GM18907 (cell line): ENCODE data around the gene CCDC70.

ENCODE experiments used
- ATAC-seq: cut with Tn5 transposase; IDR thresholded peaks from one replicate; pipeline ENCODE4 v1.9.1; 2021; ENCODE audit warnings: mild to moderate bottlenecking, moderate library complexity; ENCODE audit not compliant: unreplicated experiment

CCDC70 gene

DNA sequence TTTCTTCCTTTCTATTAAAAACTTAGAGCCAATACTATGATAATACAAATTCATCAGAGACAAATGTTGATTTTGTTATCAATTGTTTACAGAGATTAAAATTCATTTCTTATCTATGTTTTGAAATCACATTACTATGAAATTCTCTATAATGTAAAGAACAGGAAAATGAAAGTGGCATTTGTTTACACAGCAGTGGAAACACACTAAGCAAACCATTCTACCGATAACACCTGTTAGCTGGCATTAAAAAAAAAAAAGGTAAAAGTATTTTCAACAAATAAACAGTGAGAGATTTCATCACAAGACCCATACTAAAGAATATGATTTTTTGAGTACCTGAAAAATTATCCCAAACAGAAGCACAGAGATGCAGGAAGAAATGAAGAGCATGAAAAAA is 4.8 kb upstream of the CCDC70 start:
- no peak for ATAC-seq

DNA sequence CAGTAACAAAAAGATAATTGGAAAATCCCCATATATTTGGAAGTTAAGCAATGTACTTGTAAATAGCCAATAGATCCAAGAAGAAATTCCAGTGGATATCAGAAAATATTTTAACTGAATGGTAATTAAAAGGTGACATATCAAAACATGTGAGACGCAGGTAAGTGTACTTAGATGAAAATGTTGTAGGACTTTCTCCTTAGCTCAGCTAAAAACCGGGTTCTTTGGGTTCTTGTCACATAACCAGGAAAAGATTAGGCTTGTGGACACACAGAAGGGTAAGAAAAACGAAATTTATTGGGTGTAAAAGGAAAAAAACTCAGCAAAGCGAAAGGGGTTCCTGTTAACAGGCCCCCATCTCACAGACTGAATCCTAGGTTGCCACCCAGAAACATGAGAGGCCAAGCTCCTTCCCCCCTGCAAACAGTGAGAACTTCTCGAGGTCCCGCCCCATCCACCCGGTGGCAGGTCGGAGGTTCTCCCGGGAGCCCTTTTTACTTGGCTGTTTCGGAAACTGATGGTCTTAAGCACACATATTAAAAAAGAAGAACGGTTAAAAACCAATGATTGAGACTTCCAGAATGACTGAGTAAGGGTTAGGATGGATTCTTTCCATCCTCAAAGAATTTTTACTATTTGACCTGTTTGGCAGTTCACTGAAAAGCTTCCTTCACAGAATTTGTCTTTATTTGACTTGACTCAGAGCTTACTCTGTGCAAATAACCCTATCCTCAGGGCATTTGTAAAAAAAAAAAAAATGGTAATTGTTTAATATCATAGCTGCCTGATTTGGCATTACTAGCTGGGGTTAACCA is 3.1 kb upstream of the CCDC70 start:
- ATAC-seq, result no peak

DNA sequence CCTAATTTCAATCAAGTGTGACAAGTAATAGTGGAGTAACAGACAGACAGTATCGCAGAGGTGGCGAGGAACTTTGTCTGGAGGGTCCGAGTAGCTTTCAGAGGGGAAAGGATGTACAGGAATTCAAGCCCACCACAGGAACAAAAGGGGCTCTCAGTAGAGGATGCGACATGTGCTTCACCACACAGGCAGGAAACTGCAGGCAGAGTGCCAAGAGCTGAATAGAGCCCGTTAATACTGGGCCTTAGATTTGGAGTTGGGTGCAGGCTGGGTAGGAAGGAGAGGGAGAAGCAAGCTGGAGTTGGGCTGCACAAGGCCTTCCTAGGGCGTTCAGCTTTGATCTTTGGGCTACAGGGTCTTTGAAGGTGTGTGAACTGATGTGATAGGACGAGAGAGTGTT is 1.2 kb downstream of the CCDC70 start:
- ATAC-seq, result no peak

DNA sequence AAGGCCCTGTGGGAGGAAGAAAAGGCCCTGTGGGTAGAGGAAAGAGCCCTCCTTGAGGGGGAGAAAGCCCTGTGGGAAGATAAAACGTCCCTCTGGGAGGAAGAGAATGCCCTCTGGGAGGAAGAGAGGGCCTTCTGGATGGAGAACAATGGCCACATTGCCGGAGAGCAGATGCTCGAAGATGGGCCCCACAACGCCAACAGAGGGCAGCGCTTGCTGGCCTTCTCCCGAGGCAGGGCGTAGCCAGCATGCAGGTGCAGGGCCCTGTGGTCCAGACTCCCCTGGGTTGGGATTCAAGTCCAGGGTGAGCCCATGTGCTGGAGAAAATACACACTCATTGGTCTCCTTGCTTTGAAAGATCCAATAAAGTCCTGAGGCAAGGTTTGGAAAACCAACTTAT is 4.1 kb downstream of the CCDC70 start:
- no peak for ATAC-seq

DNA sequence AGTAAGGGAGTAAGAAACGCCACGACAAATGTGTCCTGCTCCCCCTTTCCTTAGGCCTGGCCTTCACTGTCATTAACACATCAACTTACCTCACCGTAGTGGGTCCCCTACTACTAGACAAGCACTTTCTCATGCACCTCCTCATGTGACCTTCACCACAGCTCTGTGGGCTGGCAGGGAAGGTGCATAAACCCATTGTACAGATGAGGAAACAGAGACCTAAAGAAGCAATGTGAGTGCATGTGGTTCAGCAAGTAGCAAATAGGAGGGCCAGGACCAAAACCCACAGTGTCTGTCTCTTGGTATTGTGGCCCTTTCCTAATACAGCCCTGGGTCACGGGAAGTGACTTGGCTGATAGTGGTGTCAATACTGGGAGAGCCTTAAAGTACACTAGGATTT is 5.3 kb downstream of the CCDC70 start:
- no peak for ATAC-seq

DNA sequence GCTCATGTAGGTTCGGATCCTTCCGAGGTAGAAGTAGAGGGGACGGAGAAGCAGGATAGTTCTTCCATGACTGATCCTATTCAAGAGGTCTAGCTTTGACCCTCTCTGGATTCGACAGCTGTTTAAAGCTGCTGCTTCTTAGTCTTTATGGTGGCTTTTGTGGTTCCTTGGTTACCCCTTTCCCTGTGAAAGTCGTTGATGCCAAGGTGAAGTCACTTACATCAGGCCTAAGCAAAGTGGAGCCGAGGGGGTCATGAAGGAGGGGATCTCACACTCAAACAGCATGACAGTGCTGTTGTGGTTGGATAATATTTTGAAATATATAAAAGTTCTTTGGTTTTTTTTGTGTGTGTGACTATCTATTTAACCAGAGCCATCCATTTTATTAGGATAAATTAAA is 8.1 kb downstream of the CCDC70 start:
- no peak for ATAC-seq

DNA sequence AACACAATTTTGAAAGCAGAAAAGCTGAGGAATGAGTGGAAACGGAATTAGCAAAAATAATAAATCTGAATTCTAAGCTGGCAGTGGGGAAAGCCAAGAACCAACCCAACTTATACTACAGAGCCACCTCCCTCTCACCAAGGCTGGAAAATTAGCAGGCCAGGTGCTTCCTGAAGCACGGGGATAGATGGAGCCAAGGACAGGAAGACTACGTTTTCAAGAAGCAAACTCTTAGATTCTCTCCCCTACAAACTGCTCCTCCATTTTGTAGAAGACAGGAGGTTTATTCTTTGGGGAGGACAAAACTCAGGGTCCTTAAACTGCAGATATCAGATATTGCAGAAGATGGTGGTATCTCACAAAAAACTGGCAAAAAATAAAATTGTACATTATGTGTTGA is 8.8 kb downstream of the CCDC70 start:
- no peak for ATAC-seq

DNA sequence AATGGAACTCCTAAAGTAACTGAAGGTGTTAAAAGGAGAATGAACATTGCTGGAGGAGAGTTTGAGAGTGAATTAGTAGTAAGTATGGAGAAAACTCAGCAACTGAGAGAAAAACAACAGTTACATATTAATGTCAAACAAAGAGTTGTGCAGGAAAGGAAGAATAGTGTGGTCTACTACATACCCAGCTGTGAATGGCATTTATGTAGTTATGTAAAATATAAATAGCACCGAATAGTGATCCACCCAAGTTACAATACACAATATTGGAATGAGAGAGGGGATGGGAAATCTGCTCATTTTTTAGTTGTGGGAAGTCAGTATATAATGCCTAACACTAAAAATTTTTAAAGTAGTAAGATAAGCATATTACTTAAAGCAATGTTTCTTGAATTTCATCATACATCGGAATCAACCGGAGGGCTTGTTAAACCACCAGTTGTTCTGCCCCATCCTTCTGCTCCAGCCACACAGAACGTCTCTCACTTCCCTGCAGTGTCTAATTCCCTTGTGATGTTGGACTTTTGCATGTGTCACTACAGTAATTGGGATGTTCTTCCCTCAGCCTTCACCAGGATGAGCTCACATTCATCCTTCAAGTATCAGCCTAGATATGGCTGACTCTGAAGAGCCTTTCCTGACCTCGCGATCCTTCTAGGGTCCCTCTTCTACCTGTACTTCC is 11.5 kb downstream of the CCDC70 start:
- ATAC-seq, result no peak

DNA sequence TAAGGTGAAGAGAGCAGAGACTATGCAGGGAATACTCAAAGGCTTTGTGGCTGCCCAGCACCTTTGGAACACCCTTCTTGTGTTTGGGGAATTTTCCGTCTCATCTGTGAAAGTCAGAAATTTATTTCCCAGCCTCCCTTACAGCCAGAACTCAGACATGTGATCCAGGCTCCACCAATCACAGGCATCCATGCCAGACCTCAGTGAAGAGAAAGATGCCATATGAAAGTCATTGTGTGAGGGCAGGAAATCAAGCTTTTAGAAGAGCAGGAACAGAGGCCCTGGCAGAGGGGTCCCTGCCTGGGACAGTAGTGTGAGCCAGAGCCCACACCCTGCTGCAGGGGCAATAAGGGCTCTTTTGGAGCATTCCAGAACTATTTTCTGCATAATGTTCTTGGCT is 12.1 kb downstream of the CCDC70 start:
- ATAC-seq, result no peak

DNA sequence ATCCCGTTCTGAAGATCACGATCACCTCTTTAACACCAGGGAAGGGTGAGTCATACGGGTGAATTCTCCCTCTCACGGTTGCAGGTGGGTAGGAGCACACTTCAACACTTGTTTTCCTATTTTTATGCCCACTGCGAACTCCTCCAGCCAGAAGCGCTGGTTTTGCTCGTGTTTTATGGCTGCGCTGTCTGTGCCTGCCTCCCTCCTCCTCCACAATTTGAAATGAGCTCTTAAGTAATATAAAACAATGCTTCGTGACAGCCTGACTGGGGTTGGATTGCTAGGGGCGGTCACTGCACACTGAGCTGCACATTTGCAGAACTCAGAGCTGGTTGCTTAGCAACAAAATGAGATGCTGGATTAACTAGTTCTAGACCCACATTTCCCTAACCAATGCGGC is 12.9 kb downstream of the CCDC70 start:
- ATAC-seq, result no peak

DNA sequence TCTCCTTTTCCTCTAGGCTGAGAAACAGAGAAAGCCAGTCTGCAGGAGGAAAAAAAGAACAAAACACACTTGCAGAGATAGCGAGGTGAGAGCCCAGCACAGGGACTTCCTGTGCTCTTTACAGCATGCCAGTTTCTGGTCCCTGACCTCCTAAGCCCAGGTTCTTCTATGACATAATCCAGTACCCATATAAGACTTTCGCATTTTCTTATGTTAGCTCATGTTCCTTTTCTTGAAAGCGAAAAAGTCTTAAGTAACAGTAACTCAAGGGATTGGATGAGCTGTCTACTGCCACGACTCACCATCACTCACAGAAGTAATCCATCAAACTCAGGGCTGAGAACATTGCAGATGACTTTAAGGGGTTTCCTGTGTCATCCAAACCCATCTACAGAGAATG is 17.4 kb downstream of the CCDC70 start:
- no peak for ATAC-seq

DNA sequence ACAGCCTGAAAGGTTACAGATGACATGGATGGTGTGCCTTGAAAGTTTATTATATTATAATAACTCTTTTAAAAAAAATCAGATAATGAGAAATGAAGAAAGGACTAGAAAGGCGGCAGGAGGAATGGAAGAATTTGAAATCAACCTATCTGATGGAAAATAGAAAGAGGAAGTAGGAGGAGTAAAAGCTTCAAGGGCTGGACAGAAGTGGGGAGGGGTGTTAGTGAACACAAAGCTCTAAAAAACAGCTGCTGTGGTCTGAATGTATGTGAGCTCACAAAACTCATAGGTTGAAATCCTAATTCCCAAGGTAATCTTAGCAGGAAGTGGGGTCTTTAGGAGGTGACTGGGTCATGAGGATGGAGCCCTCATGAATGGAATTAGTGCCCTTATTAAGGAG is 19.5 kb downstream of the CCDC70 start:
- ATAC-seq, result no peak

DNA sequence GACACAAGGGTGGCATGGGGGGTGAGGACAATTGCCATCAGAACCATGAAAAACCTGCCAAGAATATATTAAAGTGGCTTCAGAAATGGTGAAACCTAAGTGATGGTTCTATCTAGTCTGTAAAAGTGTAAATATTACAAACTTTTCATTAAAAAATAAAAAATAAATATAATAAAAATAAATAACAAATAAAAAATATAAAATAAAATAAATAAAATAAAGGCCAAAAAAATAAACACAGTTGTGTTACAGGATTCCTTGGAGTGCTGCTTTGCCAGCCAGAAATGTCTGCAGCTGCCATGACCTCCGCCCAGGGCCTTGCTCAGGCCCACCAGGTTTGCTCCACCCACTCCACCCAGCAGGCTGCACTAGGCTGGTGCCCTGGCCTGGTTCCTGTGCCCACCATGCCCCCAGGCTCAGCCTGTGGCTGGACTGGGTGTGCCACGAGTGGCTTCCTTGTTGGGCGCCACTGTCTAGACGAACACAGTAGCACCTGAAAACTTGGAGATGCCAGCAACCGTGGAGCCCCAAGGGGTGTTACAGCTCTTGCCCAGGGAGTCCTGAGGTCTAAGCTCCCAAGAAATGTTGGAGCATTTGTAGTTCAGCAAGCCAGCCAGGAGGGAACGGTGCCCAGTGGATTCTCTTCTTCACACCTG is 20.9 kb downstream of the CCDC70 start:
- ATAC-seq, result no peak

DNA sequence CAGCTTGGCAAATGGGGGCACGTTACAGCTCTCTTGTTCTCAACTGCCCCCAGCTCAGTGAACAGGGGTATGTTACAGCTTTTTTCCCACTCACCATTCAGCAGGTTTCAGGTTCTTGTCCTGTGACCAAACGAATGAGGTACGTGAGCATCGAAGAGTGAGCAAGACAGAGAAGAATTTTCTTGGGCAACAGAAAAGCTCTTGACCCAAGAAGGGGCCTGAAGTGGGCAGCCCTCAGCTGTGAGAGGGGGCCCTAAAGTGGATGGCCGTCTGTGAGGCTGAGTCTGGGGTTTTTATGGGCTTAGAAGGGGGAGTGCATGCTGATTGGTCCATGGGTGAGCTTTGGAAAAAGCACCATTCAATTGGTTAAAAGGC is 21.4 kb downstream of the CCDC70 start:
- no peak for ATAC-seq

DNA sequence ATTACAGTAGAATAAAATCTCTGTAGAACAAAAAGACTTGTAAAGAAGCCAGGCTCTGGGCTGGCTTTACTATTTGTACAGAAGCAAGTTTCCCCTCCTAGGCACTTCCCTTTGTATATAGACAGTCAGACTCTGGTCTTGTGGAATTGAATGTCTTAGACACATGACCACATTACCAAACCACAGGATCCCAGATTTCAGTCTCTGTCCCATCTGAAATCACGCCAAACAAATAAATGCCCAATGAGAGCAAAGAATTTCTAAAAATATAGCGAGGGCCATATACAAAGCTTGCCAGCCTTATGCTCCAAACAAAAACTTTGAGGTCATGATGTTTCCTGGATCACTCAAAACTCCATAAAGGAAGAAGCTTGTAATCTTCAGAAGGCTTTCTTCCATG is 23.9 kb downstream of the CCDC70 start:
- no peak for ATAC-seq

DNA sequence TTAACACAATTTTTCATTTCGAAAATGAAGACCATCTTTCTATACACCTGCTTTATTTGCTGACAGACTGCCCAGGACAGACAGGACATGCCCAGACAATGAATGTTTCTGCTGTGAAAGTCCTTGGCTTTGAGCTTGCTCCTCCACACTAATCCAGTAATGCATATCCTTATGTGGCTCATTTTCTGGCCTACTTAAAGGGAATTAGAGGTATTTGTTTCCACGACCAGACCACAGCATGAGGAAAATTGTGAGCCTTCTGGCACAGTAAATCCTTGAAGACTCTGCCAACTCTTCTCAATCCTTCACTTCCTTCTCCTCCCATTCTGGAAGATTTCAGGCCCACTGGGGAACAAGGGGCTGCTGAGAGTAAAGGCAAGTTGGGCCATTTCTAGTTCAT is 25.7 kb downstream of the CCDC70 start:
- no peak for ATAC-seq

DNA sequence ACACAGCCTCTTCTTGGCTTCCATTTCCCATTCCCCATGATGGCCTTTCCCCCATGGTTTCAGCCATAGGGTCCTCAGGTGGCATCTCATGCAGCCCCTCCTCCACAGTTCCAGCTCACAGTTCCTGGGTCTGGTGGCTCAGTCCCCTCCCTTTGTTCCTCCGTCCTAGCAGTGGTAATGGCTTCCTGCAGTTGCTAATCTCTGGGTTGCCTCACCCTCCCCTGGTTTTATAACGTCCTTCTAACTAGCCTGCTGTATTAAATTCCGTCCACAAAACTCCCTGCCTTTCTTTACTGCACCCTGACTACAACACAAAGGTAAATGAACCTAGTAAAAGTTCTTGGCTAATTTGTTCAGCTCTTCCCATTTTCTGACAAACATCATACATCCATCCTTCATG is 30.9 kb downstream of the CCDC70 start:
- no peak for ATAC-seq

DNA sequence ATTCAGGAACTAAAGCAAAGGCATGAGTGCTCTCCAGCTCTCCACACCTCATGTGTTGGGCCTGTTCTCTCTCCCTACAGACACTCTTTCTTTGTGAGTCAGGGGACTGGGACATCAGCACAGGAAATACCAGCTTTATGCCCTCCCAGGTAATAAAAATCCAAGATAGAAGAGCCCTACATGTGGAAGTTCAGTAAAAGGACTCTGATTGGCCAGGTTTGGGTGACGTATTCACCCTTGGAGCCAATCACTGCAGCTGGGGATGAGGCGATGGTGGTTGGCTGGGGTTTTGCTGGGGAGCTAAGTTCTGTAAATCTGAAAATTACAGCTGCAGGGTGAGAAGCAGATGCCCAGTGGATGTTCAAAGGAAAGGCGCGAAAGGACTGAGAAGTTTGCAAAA is 32.5 kb downstream of the CCDC70 start:
- ATAC-seq, result no peak

DNA sequence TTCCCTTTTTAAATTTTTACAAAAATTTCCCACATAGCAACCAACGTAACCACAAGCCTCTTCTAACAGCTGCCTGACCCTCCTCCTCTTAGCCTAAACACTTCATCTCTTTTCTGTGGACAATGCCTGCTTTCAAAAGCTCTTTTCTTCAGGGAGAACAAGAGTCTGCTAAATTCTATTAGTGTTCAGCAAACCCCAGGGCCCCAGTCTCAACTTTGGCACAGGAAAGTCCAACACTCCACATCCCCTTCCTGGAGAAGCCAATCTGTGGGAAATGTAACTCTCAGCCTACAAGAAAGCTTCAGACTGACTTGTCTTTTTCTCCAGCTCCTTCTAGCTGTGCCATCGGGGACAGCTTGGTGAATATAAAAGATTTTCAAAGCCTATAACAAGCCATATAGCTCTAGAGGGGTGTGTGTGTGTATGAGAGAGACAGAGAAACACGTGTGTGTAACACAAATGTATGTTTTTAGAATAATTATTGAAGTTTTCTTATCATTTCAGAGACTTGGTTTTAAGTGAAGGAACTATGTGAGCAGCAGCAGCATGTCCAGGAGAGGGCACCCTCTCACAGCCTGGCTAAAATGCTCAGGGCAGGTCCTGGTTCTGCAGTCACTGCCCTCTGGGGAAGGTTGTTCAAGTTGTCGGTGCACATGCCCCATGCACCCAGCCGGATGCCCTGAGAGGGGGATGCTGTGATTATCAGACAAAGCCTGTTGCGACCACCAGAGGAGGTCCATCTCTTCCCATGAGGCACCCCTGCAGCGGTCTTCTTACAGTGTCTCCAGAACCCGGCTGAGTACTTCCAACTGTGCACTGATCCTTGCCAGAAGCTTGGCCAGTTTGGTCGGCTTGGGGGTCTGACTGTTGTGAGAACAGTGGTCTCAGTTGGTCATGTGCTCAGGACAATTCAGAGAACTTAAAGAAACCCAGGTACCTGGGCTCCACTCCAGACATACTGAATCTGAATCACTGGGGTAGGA is 34.4 kb downstream of the CCDC70 start:
- peak; percentile 77 for ATAC-seq

DNA sequence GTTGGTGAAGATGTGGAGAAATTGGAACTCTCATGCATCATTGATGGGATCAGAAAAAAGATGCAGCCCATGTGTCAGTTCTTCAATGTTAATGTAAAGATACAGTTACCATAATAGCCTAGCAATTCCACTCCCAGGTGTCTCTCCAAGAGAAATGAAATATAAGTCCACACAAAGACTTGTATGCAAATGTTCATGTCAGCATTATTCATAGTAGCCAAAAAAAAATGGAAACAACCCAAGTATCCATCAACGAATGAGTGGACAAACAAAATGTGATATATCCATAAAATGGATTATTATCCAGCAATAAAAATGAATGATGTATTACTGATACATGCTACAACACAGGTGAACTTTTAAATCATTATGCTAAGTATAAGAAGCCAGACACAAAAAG is 38.7 kb downstream of the CCDC70 start:
- no peak for ATAC-seq

DNA sequence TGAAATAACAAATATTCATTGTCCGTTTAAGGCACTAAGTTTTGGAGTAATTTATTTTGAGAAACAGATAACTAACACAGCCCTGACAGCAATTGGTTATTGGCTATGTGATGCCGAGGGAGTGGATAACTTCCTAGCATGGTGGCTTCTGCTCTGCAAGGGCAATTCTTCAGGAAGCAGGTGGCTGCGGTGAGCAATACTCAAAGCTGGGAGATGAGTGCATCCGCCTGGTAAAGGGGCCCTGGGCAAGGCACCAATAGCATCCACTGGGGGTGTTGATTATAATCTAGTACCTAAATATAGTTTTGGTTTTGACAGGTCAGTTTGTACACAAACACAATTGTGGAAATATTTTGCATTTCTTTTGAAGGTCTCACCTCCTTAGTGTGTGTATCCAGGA is 41.0 kb downstream of the CCDC70 start:
- ATAC-seq, result no peak
